GM18951 (cell line): ENCODE data around the gene ANKS4B.

Experiments
- POLR2A ChIP-seq: IDR thresholded peaks from 4 replicates; pipeline ENCODE4 v1.6.1; 2011; ENCODE audit warnings: mild to moderate bottlenecking; ENCODE audit not compliant: insufficient read length, insufficient read depth; ENCODE audit errors: extremely low read depth
- in situ Hi-C: fragments of 300-500 bp; cut with MboI; formaldehyde crosslinking; loops from one replicate; pipeline ENCODE4 v1.12.0; 2022; ENCODE audit warnings: low sequenced_read_pairs, mixed read lengths, inconsistent platforms; ENCODE audit not compliant: unreplicated experiment

The ANKS4B gene

GRCh38 chr16:21301895-21302291 lies 68.4 kb downstream of the ANKS4B start:
- no peak for TF ChIP-seq POLR2A
- in situ Hi-C loops: no loop called here

- in situ Hi-C loops: no loop called here
- no peak for TF ChIP-seq POLR2A
Observed at GRCh38 chr16:21302454-21302853, 69.0 kb downstream of the ANKS4B start.

GRCh38 chr16:21302898-21303528 lies 69.5 kb downstream of the ANKS4B start:
- TF ChIP-seq POLR2A: no peak
- in situ Hi-C loops: no loop called here
